Measurements from ENCODE around the gene FES.

GRCh38 chr15:90895571-90896117, 11.3 kb downstream of the FES start:
- TF ChIP-seq CTCF (IDR thresholded peaks at IDR 0.05; ENCODE audit: low read depth, low read length, poor library complexity, severe bottlenecking) (no peak), EZH2phosphoT487 (IDR thresholded peaks at IDR 0.05; ENCODE audit: borderline replicate concordance, low read length) (no peak)

Data from DOHH2 (cell line).